Astrocyte (in vitro differentiated cells and primary cell): ENCODE data around the gene LRRC74A. TPM values are rescaled to one million over a fixed set of nuclear protein-coding genes. Genes with fewer than 3 reads are reported as not detected.

Experiments
- DNase-seq: peaks from one replicate; pipeline ENCODE4 v3.0.0-alpha.2; 2010; ENCODE audit warnings: low read depth
- FAIRE-seq: peaks from 2 replicates; lab custom pipeline; 2011; peaks lifted over from hg19 to GRCh38; lab: Jason Lieb, UNC
- H2AFZ ChIP-seq: 2 replicates; pipeline ENCODE4 v1.6.0; 2012; ENCODE audit warnings: low read depth, low read length, inconsistent platforms
- H3K27ac ChIP-seq: 2 replicates; pipeline ENCODE4 v1.5.1; 2011; ENCODE audit warnings: low read depth, low read length, inconsistent platforms
- H3K27me3 ChIP-seq: 2 replicates; pipeline ENCODE4 v1.6.0; 2011; ENCODE audit warnings: low read length, inconsistent platforms; ENCODE audit not compliant: insufficient read depth
- H3K36me3 ChIP-seq: 2 replicates; pipeline ENCODE4 v1.5.1; 2011; ENCODE audit warnings: low read length, inconsistent platforms; ENCODE audit not compliant: insufficient read depth
- H3K4me1 ChIP-seq: 2 replicates; pipeline ENCODE4 v1.5.1; 2011; ENCODE audit warnings: low read length, inconsistent platforms; ENCODE audit not compliant: insufficient read depth
- H3K4me2 ChIP-seq: 2 replicates; pipeline ENCODE4 v1.6.0; 2012; ENCODE audit warnings: low read length, inconsistent platforms
- H3K4me3 ChIP-seq: 2 replicates; pipeline ENCODE4 v1.5.1; 2011; ENCODE audit warnings: low read depth, mild to moderate bottlenecking, low read length, inconsistent platforms; ENCODE audit not compliant: insufficient read depth
- H3K79me2 ChIP-seq: 2 replicates; pipeline ENCODE4 v1.6.0; 2012; ENCODE audit warnings: mild to moderate bottlenecking, low read length, inconsistent platforms; ENCODE audit not compliant: insufficient read depth
- H3K9ac ChIP-seq: 2 replicates; pipeline ENCODE4 v1.6.0; 2012; ENCODE audit warnings: mild to moderate bottlenecking, low read length, inconsistent platforms
- H3K9me3 ChIP-seq: 2 replicates; pipeline ENCODE4 v1.5.1; 2012; ENCODE audit warnings: low read depth, mild to moderate bottlenecking, low read length, inconsistent platforms; ENCODE audit not compliant: insufficient read depth
- H4K20me1 ChIP-seq: 2 replicates; pipeline ENCODE4 v1.6.0; 2012; ENCODE audit warnings: low read length, inconsistent platforms; ENCODE audit not compliant: insufficient read depth
- H3K27ac Mint-ChIP-seq: one replicate; pipeline ENCODE4 v1.8.0; 2021; ENCODE audit warnings: mild to moderate bottlenecking, mixed read lengths; ENCODE audit not compliant: unreplicated experiment
- H3K27me3 Mint-ChIP-seq: one replicate; pipeline ENCODE4 v1.8.0; 2021; ENCODE audit warnings: low read depth, mixed read lengths; ENCODE audit not compliant: unreplicated experiment
- H3K36me3 Mint-ChIP-seq: one replicate; pipeline ENCODE4 v1.8.0; 2021; ENCODE audit warnings: low read depth, mixed read lengths; ENCODE audit not compliant: unreplicated experiment
- H3K4me1 Mint-ChIP-seq: one replicate; pipeline ENCODE4 v1.8.0; 2021; ENCODE audit warnings: low read depth, mixed read lengths; ENCODE audit not compliant: unreplicated experiment
- H3K4me3 Mint-ChIP-seq: one replicate; pipeline ENCODE4 v1.8.0; 2021; ENCODE audit warnings: mild to moderate bottlenecking, moderate library complexity, mixed read lengths; ENCODE audit not compliant: unreplicated experiment
- H3K9me3 Mint-ChIP-seq: one replicate; pipeline ENCODE4 v1.8.0; 2021; ENCODE audit warnings: mild to moderate bottlenecking, mixed read lengths; ENCODE audit not compliant: unreplicated experiment
- EZH2 ChIP-seq: IDR thresholded peaks from 2 replicates; pipeline ENCODE4 v1.6.1; 2012; ENCODE audit warnings: mild to moderate bottlenecking, low read length, inconsistent platforms; ENCODE audit not compliant: insufficient read depth
- total RNA-seq: library from RNA; stranded (reverse); gene quantifications from 2 replicates; pipeline ENCODE4 v1.2.1, GENCODE V29; 2021
- TF ChIP-seq, protein P1 (sequence below): IDR thresholded peaks from 2 replicates; pipeline ENCODE4 v1.5.1; 2011; ENCODE audit warnings: low read depth, mild to moderate bottlenecking, inconsistent platforms, low read length, moderate library complexity; ENCODE audit not compliant: insufficient read depth

LRRC74A gene
- total RNA-seq, 1 donor from 2014 or later = not detected

DNA sequence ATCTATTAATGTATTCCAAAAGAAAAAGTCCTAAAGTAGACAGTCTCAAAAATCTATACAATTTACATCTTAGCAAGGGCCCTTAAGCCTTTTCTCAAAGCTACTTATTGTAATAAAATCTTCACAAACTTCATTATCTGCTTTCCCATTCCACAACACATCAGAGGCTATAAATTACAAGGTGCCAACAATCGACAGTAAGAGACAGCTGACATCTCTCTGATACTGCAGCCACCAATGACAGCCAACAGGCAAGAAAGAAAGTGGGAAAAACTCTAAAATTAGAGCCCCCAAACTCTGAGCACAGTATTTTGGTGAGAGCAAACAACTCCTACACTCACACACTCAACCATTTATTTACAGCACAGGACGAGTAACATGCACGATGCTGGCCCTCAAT, 15.7 kb upstream of the LRRC74A start:
- no peak overlapping the region for H3K27ac ChIP-seq
- TF ChIP-seq, protein P1, sequence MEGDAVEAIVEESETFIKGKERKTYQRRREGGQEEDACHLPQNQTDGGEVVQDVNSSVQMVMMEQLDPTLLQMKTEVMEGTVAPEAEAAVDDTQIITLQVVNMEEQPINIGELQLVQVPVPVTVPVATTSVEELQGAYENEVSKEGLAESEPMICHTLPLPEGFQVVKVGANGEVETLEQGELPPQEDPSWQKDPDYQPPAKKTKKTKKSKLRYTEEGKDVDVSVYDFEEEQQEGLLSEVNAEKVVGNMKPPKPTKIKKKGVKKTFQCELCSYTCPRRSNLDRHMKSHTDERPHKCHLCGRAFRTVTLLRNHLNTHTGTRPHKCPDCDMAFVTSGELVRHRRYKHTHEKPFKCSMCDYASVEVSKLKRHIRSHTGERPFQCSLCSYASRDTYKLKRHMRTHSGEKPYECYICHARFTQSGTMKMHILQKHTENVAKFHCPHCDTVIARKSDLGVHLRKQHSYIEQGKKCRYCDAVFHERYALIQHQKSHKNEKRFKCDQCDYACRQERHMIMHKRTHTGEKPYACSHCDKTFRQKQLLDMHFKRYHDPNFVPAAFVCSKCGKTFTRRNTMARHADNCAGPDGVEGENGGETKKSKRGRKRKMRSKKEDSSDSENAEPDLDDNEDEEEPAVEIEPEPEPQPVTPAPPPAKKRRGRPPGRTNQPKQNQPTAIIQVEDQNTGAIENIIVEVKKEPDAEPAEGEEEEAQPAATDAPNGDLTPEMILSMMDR = no peak
- no peak for TF ChIP-seq EZH2
- peak overlapping the region; percentile 49 for H2AFZ ChIP-seq

DNA sequence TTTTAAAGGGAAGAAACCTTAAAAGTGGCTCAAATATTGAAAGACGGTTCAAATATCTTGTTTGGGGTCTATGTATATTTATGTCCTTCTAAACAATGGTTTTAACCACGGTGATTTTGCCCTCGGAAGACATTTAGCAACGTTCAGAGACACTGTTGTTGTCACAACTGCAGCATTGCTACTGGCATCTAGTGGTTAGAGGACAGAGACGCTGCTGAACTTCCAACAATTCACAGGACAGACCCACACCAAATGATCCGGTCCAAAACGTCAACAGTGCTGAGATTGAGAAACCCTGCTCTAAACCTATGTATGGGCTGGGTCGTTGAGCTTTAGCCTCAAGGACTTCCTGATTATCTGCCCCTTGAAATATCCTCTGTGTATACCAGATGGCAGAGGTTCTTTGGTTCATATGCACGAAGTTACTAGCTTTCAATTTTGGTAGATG, 15.2 kb upstream of the LRRC74A start:
- Mint-ChIP-seq H3K9me3 (no peaks in the 10 kb centered on the region), H3K4me1 (peaks cover 12% of the 10 kb centered on the region), H3K27ac (peak overlapping the region; percentile 2), H3K27me3 (no peaks in the 10 kb centered on the region), H3K4me3 (peak overlapping the region; percentile 88), H3K36me3 (peaks cover 15% of the 10 kb centered on the region)
- Histone ChIP-seq H3K4me1 (peaks cover 19% of the 10 kb centered on the region), H3K27ac (no peak overlapping the region), H3K4me3 (peak overlapping the region; percentile 46), H3K9ac (peak overlapping the region; percentile 63), H3K4me2 (peak overlapping the region; percentile 98), H3K9me3 (no peaks in the 10 kb centered on the region), H3K79me2 (peaks cover 9% of the 10 kb centered on the region), H4K20me1 (peaks cover 6% of the 10 kb centered on the region), H3K36me3 (no peaks in the 10 kb centered on the region), H3K27me3 (peaks cover 2% of the 10 kb centered on the region), H2AFZ (peak overlapping the region; percentile 49)
- TF ChIP-seq EZH2 = no peak
- TF ChIP-seq, protein P1 = peak; percentile 39
- DNase-seq (peak; percentile 17), FAIRE-seq (no peak)

More for the DNA sequence above, 15.7 kb upstream of the LRRC74A start:
- Histone ChIP-seq H3K4me3 (no peak overlapping the region), H3K9me3 (no peaks in the 10 kb centered on the region), H3K4me1 (peaks cover 19% of the 10 kb centered on the region), H3K27me3 (no peaks in the 10 kb centered on the region), H3K79me2 (peaks cover 9% of the 10 kb centered on the region), H3K4me2 (peak overlapping the region; percentile 98), H4K20me1 (peaks cover 6% of the 10 kb centered on the region), H3K9ac (peak overlapping the region; percentile 63), H3K36me3 (no peaks in the 10 kb centered on the region)
- Mint-ChIP-seq H3K9me3 (no peaks in the 10 kb centered on the region), H3K4me1 (peaks cover 12% of the 10 kb centered on the region), H3K27ac (peak overlapping the region; percentile 2), H3K4me3 (peak overlapping the region; percentile 17), H3K36me3 (peaks cover 15% of the 10 kb centered on the region), H3K27me3 (no peaks in the 10 kb centered on the region)
- FAIRE-seq = no peak
- no peak for DNase-seq

DNA sequence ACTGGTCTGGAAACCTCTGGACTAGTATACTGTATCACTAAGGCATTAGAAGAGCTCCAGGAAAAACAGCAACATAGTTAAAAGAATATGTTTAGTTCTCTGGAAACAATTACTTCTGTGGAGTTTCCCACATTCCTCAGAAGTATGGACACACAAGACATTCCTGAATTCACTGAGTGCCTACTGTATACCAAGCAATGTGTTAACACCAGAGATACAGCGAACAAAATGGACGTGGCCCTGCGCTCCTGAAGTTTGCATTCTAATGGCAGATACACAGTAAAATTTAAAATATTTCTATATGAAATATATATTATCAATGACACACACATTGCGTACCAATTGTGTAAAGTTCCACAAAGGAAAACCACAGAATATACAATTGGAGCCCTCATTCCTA, 14.6 kb upstream of the LRRC74A start:
- H3K27ac ChIP-seq = no peak overlapping the region
- Mint-ChIP-seq H3K4me1 (peaks cover 12% of the 10 kb centered on the region), H3K27me3 (no peaks in the 10 kb centered on the region), H3K9me3 (no peaks in the 10 kb centered on the region), H3K27ac (no peak overlapping the region), H3K4me3 (peak overlapping the region; percentile 88), H3K36me3 (peaks cover 15% of the 10 kb centered on the region)
- H3K9me3 ChIP-seq = no peaks in the 10 kb centered on the region
- H3K4me1 ChIP-seq = peaks cover 19% of the 10 kb centered on the region
- H3K36me3 ChIP-seq = no peaks in the 10 kb centered on the region
- peaks cover 9% of the 10 kb centered on the region for H3K79me2 ChIP-seq
- TF ChIP-seq, protein P1 = no peak
- no peak for TF ChIP-seq EZH2
- no peak overlapping the region for H2AFZ ChIP-seq
- peak overlapping the region; percentile 86 for H3K9ac ChIP-seq
- DNase-seq (peak; percentile 38), FAIRE-seq (no peak)
- H4K20me1 ChIP-seq = peaks cover 6% of the 10 kb centered on the region
- H3K4me3 ChIP-seq = peak overlapping the region; percentile 79
- H3K27me3 ChIP-seq = peaks cover 5% of the 10 kb centered on the region
- H3K4me2 ChIP-seq = peak overlapping the region; percentile 98
